IMR-90 (cell line): ENCODE results near the gene BCAT1.

Experiments
- MAFK ChIP-seq: IDR thresholded peaks from 2 replicates; pipeline ENCODE4 v1.6.1; 2012; ENCODE audit warnings: low read depth, low read length, improper control_type of control experiment
- POLR2A ChIP-seq: IDR thresholded peaks from 2 replicates; pipeline ENCODE4 v1.6.1; 2012; ENCODE audit warnings: mild to moderate bottlenecking, low read depth, low read length
- RAD21 ChIP-seq: IDR thresholded peaks from 2 replicates; pipeline ENCODE4 v1.6.1; 2012; ENCODE audit warnings: low read length, improper control_type of control experiment
- RCOR1 ChIP-seq: IDR thresholded peaks from 2 replicates; pipeline ENCODE4 v1.6.1; 2012; ENCODE audit warnings: mild to moderate bottlenecking, low read length, improper control_type of control experiment; ENCODE audit not compliant: insufficient replicate concordance

GRCh38 chr12:24952389-24952788 lies 3.5 kb upstream of the BCAT1 start:
- TF ChIP-seq POLR2A = no peak
- TF ChIP-seq RCOR1 = no peak
- no peak for TF ChIP-seq RAD21
- no peak for TF ChIP-seq MAFK
